ENCODE measurements around the gene ZCCHC24. TPM values are rescaled to one million over a fixed set of nuclear protein-coding genes. Genes with fewer than 3 reads are reported as not detected.

ZCCHC24 gene
- total and polyA plus RNA-seq, 5 donors from 2014 or later = 0.25 to 1.8 (median 0.76) TPM

- DNase-seq (no peak), ATAC-seq (ENCODE audit: low read depth in 2 of 2) (no peak)
- Mint-ChIP-seq H3K9me3 (no peaks in the 10 kb centered on the region), H3K4me1 (no peaks in the 10 kb centered on the region), H3K4me3 (no peak overlapping the region), H3K27me3 (peaks cover 4% of the 10 kb centered on the region), H3K27ac (no peak overlapping the region), H3K36me3 (peaks cover 4% of the 10 kb centered on the region)
- H3K27me3 ChIP-seq (ENCODE audit: control insufficient read depth, insufficient read depth, low read length) = no peaks in the 10 kb centered on the region
- H3K4me1 ChIP-seq (ENCODE audit: control insufficient read depth, insufficient read depth, low read length, poor library complexity, severe bottlenecking) = no peaks in the 10 kb centered on the region
- no peaks in the 10 kb centered on the region for H3K36me3 ChIP-seq (ENCODE audit: control insufficient read depth, insufficient read depth, low read length)
- H3K9me3 ChIP-seq (ENCODE audit: control insufficient read depth in 2 of 2, low read length in 2 of 2) = no peaks in the 10 kb centered on the region
- H3K4me3 ChIP-seq (ENCODE audit: low read depth, low read length) = no peak overlapping the region
- no peak overlapping the region for H3K27ac ChIP-seq (ENCODE audit: insufficient read depth, low read length, poor library complexity, severe bottlenecking)
Observed at GRCh38 chr10:79425074-79425532, 20.3 kb downstream of the ZCCHC24 start.

- no peak overlapping the region for H3K4me3 Mint-ChIP-seq
- no peaks in the 10 kb centered on the region for H3K4me1 Mint-ChIP-seq
- no peak for DNase-seq
- Histone ChIP-seq H3K27me3 (ENCODE audit: control insufficient read depth, insufficient read depth, low read length) (no peaks in the 10 kb centered on the region), H3K9me3 (ENCODE audit: control insufficient read depth in 2 of 2, low read length in 2 of 2) (no peaks in the 10 kb centered on the region), H3K4me1 (ENCODE audit: control insufficient read depth, insufficient read depth, low read length, poor library complexity, severe bottlenecking) (no peaks in the 10 kb centered on the region), H3K27ac (ENCODE audit: insufficient read depth, low read length, poor library complexity, severe bottlenecking) (no peak overlapping the region), H3K4me3 (ENCODE audit: low read depth, low read length) (no peak overlapping the region), H3K36me3 (ENCODE audit: control insufficient read depth, insufficient read depth, low read length) (no peaks in the 10 kb centered on the region)
- H3K27ac Mint-ChIP-seq = peak overlapping the region in 1 of 3 donors; percentile 21
- no peaks in the 10 kb centered on the region for H3K9me3 Mint-ChIP-seq
- peaks cover 4% of the 10 kb centered on the region for H3K27me3 Mint-ChIP-seq
- ATAC-seq (ENCODE audit: low read depth in 2 of 2) = no peak
- H3K36me3 Mint-ChIP-seq = peaks cover 4% of the 10 kb centered on the region
Observed at GRCh38 chr10:79424221-79425073, 21.0 kb downstream of the ZCCHC24 start.

GRCh38 chr10:79422178-79422892, 23.1 kb downstream of the ZCCHC24 start:
- Mint-ChIP-seq H3K36me3 (peaks cover 2% of the 10 kb centered on the region), H3K4me1 (no peaks in the 10 kb centered on the region), H3K27me3 (no peaks in the 10 kb centered on the region), H3K4me3 (no peak overlapping the region), H3K9me3 (no peaks in the 10 kb centered on the region), H3K27ac (no peak overlapping the region)
- Histone ChIP-seq H3K9me3 (ENCODE audit: control insufficient read depth in 2 of 2, low read length in 2 of 2) (no peaks in the 10 kb centered on the region), H3K4me1 (ENCODE audit: control insufficient read depth, insufficient read depth, low read length, poor library complexity, severe bottlenecking) (no peaks in the 10 kb centered on the region), H3K27me3 (ENCODE audit: control insufficient read depth, insufficient read depth, low read length) (no peaks in the 10 kb centered on the region), H3K27ac (ENCODE audit: insufficient read depth, low read length, poor library complexity, severe bottlenecking) (no peak overlapping the region), H3K36me3 (ENCODE audit: control insufficient read depth, insufficient read depth, low read length) (no peaks in the 10 kb centered on the region), H3K4me3 (ENCODE audit: low read depth, low read length) (no peak overlapping the region)
- DNase-seq (no peak), ATAC-seq (ENCODE audit: low read depth in 2 of 2) (no peak)

GRCh38 chr10:79420974-79421688, 24.3 kb downstream of the ZCCHC24 start:
- ATAC-seq (ENCODE audit: low read depth in 2 of 2) (no peak), DNase-seq (no peak)
- H3K27me3 ChIP-seq (ENCODE audit: control insufficient read depth, insufficient read depth, low read length) = no peaks in the 10 kb centered on the region
- Mint-ChIP-seq H3K27me3 (no peaks in the 10 kb centered on the region), H3K9me3 (no peaks in the 10 kb centered on the region), H3K36me3 (peaks cover 2% of the 10 kb centered on the region), H3K4me1 (no peaks in the 10 kb centered on the region), H3K27ac (peak overlapping the region in 1 of 3 donors; percentile 31), H3K4me3 (no peak overlapping the region)
- H3K36me3 ChIP-seq (ENCODE audit: control insufficient read depth, insufficient read depth, low read length) = no peaks in the 10 kb centered on the region
- no peaks in the 10 kb centered on the region for H3K4me1 ChIP-seq (ENCODE audit: control insufficient read depth, insufficient read depth, low read length, poor library complexity, severe bottlenecking)
- no peak overlapping the region for H3K4me3 ChIP-seq (ENCODE audit: low read depth, low read length)
- H3K27ac ChIP-seq (ENCODE audit: insufficient read depth, low read length, poor library complexity, severe bottlenecking) = no peak overlapping the region
- no peaks in the 10 kb centered on the region for H3K9me3 ChIP-seq (ENCODE audit: control insufficient read depth in 2 of 2, low read length in 2 of 2)

GRCh38 chr10:79418886-79419595, 26.4 kb downstream of the ZCCHC24 start:
- H3K27me3 ChIP-seq (ENCODE audit: control insufficient read depth, insufficient read depth, low read length) = no peaks in the 10 kb centered on the region
- peak overlapping the region in 1 of 3 donors; percentile 20 for H3K27ac Mint-ChIP-seq
- no peak overlapping the region for H3K4me3 Mint-ChIP-seq
- H3K9me3 ChIP-seq (ENCODE audit: control insufficient read depth in 2 of 2, low read length in 2 of 2) = no peaks in the 10 kb centered on the region
- no peak for ATAC-seq (ENCODE audit: low read depth in 2 of 2)
- no peaks in the 10 kb centered on the region for H3K4me1 ChIP-seq (ENCODE audit: control insufficient read depth, insufficient read depth, low read length, poor library complexity, severe bottlenecking)
- DNase-seq = no peak
- H3K36me3 ChIP-seq (ENCODE audit: control insufficient read depth, insufficient read depth, low read length) = no peaks in the 10 kb centered on the region
- no peaks in the 10 kb centered on the region for H3K27me3 Mint-ChIP-seq
- no peaks in the 10 kb centered on the region for H3K4me1 Mint-ChIP-seq
- peaks cover 2% of the 10 kb centered on the region for H3K36me3 Mint-ChIP-seq
- H3K27ac ChIP-seq (ENCODE audit: insufficient read depth, low read length, poor library complexity, severe bottlenecking) = no peak overlapping the region
- H3K4me3 ChIP-seq (ENCODE audit: low read depth, low read length) = no peak overlapping the region
- no peaks in the 10 kb centered on the region for H3K9me3 Mint-ChIP-seq

- Histone ChIP-seq H3K9me3 (ENCODE audit: control insufficient read depth in 2 of 2, low read length in 2 of 2) (no peaks in the 10 kb centered on the region), H3K36me3 (ENCODE audit: control insufficient read depth, insufficient read depth, low read length) (no peaks in the 10 kb centered on the region), H3K4me3 (ENCODE audit: low read depth, low read length) (no peak overlapping the region), H3K27me3 (ENCODE audit: control insufficient read depth, insufficient read depth, low read length) (no peaks in the 10 kb centered on the region), H3K4me1 (ENCODE audit: control insufficient read depth, insufficient read depth, low read length, poor library complexity, severe bottlenecking) (no peaks in the 10 kb centered on the region), H3K27ac (ENCODE audit: insufficient read depth, low read length, poor library complexity, severe bottlenecking) (no peak overlapping the region)
- no peaks in the 10 kb centered on the region for H3K9me3 Mint-ChIP-seq
- DNase-seq (no peak), ATAC-seq (ENCODE audit: low read depth in 2 of 2) (no peak)
- H3K27me3 Mint-ChIP-seq = no peaks in the 10 kb centered on the region
- H3K4me3 Mint-ChIP-seq = no peak overlapping the region
- peak overlapping the region in 1 of 3 donors; percentile 20 for H3K27ac Mint-ChIP-seq
- peaks cover 2% of the 10 kb centered on the region for H3K36me3 Mint-ChIP-seq
- H3K4me1 Mint-ChIP-seq = peaks cover 0 to 2% (median 0%) of the 10 kb centered on the region in 4 donors
Observed at GRCh38 chr10:79418274-79418673, 27.1 kb downstream of the ZCCHC24 start.

- no peaks in the 10 kb centered on the region for H3K27me3 Mint-ChIP-seq
- no peaks in the 10 kb centered on the region for H3K4me1 ChIP-seq (ENCODE audit: control insufficient read depth, insufficient read depth, low read length, poor library complexity, severe bottlenecking)
- H3K36me3 ChIP-seq (ENCODE audit: control insufficient read depth, insufficient read depth, low read length) = no peaks in the 10 kb centered on the region
- peaks cover 0 to 4% (median 0%) of the 10 kb centered on the region in 4 donors for H3K4me1 Mint-ChIP-seq
- H3K27ac ChIP-seq (ENCODE audit: insufficient read depth, low read length, poor library complexity, severe bottlenecking) = no peak overlapping the region
- H3K27me3 ChIP-seq (ENCODE audit: control insufficient read depth, insufficient read depth, low read length) = no peaks in the 10 kb centered on the region
- ATAC-seq (ENCODE audit: low read depth in 2 of 2) (no peak), DNase-seq (no peak)
- no peak overlapping the region for H3K27ac Mint-ChIP-seq
- H3K4me3 ChIP-seq (ENCODE audit: low read depth, low read length) = no peak overlapping the region
- H3K9me3 Mint-ChIP-seq = no peaks in the 10 kb centered on the region
- no peak overlapping the region for H3K4me3 Mint-ChIP-seq
- H3K36me3 Mint-ChIP-seq = peaks cover 2% of the 10 kb centered on the region
- H3K9me3 ChIP-seq (ENCODE audit: control insufficient read depth in 2 of 2, low read length in 2 of 2) = no peaks in the 10 kb centered on the region
Observed at GRCh38 chr10:79417731-79418130, 27.7 kb downstream of the ZCCHC24 start.
